ENCODE data around the gene TMEM191B. TPM values are rescaled to one million over a fixed set of nuclear protein-coding genes. Genes with fewer than 3 reads are reported as not detected.
"Not testable (repeated sequence)": the region's sequence is repeated elsewhere in the genome, so short reads cannot be mapped to it uniquely, and the experiment has no call there.

The TMEM191B gene
- total RNA-seq (2014; rRNA removed), result 0.19 and 3.2 TPM in 2 replicates
- polyA plus RNA-seq (2012), result 2.0 TPM

GRCh38 chr22:18527752-18528596 lies at the start of gene TMEM191B:
TSS of gene TMEM191B (plus strand) at chr22:18527802. CDS start at chr22:18527981, 179 bp downstream.
- DNase-seq (ENCODE audit: low read depth), result not testable (repeated sequence)

- not testable (repeated sequence) for DNase-seq (ENCODE audit: low read depth)
These were observed 31.4 kb upstream of the TMEM191B start for GRCh38 chr22:18496227-18496626.

- not testable (repeated sequence) for DNase-seq (ENCODE audit: low read depth)
These were observed 16.3 kb upstream of the TMEM191B start for GRCh38 chr22:18511327-18511726.

GRCh38 chr22:18512378-18512777 lies 15.2 kb upstream of the TMEM191B start:
- not testable (repeated sequence) for DNase-seq (ENCODE audit: low read depth)

- not testable (repeated sequence) for DNase-seq (ENCODE audit: low read depth)
These were observed 14.1 kb upstream of the TMEM191B start for GRCh38 chr22:18513454-18513853.

GRCh38 chr22:18518061-18518460 lies 9.5 kb upstream of the TMEM191B start, which contains the start of gene GGTLC3:
TSS of gene GGTLC3 (minus strand) at chr22:18518161. CDS start at chr22:18517897, 264 bp downstream.
- DNase-seq (ENCODE audit: low read depth), result not testable (repeated sequence)

GRCh38 chr22:18522762-18523161 lies 4.8 kb upstream of the TMEM191B start:
- not testable (repeated sequence) for DNase-seq (ENCODE audit: low read depth)

- DNase-seq (ENCODE audit: low read depth), result not testable (repeated sequence)
These were observed 4.3 kb upstream of the TMEM191B start for GRCh38 chr22:18523328-18523727.

GRCh38 chr22:18528597-18529415 lies 1.2 kb downstream of the TMEM191B start:
- peak; percentile 56 for DNase-seq (ENCODE audit: low read depth)

- DNase-seq (ENCODE audit: low read depth), result not testable (repeated sequence)
These were observed 2.0 kb downstream of the TMEM191B start for GRCh38 chr22:18529416-18530145.

GRCh38 chr22:18533633-18534032 lies 6.0 kb downstream of the TMEM191B start:
- not testable (repeated sequence) for DNase-seq (ENCODE audit: low read depth)

GRCh38 chr22:18534315-18534714 lies 6.7 kb downstream of the TMEM191B start:
- not testable (repeated sequence) for DNase-seq (ENCODE audit: low read depth)

- not testable (repeated sequence) for DNase-seq (ENCODE audit: low read depth)
These were observed 12.4 kb downstream of the TMEM191B start for GRCh38 chr22:18539994-18540393.

GRCh38 chr22:18543400-18543799 lies 15.8 kb downstream of the TMEM191B start:
- DNase-seq (ENCODE audit: low read depth), result not testable (repeated sequence)

GRCh38 chr22:18544615-18545014 lies 17.0 kb downstream of the TMEM191B start:
- DNase-seq (ENCODE audit: low read depth), result not testable (repeated sequence)

- DNase-seq (ENCODE audit: low read depth), result not testable (repeated sequence)
These were observed 22.0 kb downstream of the TMEM191B start for GRCh38 chr22:18549458-18550179.

- not testable (repeated sequence) for DNase-seq (ENCODE audit: low read depth)
These were observed 23.4 kb downstream of the TMEM191B start for GRCh38 chr22:18551046-18551445.

- DNase-seq (ENCODE audit: low read depth), result not testable (repeated sequence)
These were observed 25.4 kb downstream of the TMEM191B start for GRCh38 chr22:18552839-18553597.

Measured in LHCN-M2 (cell line).